PC-9 (cell line): ENCODE measurements around the gene ADIPOR1.

Experiments
- CTCF ChIP-seq: fragments of 200-600 bp; sonication (generic); conservative IDR thresholded peaks from 2 replicates; pipeline ENCODE4 v1.6.1; 2017; ENCODE audit warnings: mixed run types, antibody characterized with exemption, mild to moderate bottlenecking, moderate library complexity
- EZH2 ChIP-seq: fragments of 200-600 bp; sonication (generic); IDR thresholded peaks from 2 replicates; pipeline ENCODE4 v1.8.0; 2017; ENCODE audit warnings: antibody characterized with exemption, low read depth

GRCh38 chr1:202976633-202977032 is 18.5 kb upstream of the ADIPOR1 start:
- TF ChIP-seq CTCF = no peak
- no peak for TF ChIP-seq EZH2
